Neural progenitor cell (in vitro differentiated cells): Measurements from ENCODE around the gene TFCP2L1. TPM values are rescaled to one million over a fixed set of nuclear protein-coding genes. Genes with fewer than 3 reads are reported as not detected.

Experiments
- DNase-seq: peaks from one replicate; pipeline ENCODE4 v3.0.0-alpha.2; 2016; ENCODE audit warnings: low spot score
- H2AFZ ChIP-seq: fragments of 200-600 bp; sonication (generic); replicated peaks from 2 replicates; pipeline ENCODE4 v1.6.1; 2016; ENCODE audit warnings: antibody characterized with exemption
- H3F3A ChIP-seq: fragments of 200-600 bp; sonication (generic); 2 replicates; pipeline ENCODE4 v1.6.1; 2016; ENCODE audit warnings: antibody characterized with exemption, low read depth
- H3K27ac ChIP-seq: fragments of 200-600 bp; sonication (generic); 2 replicates; pipeline ENCODE4 v1.5.1; 2016; ENCODE audit warnings: mild to moderate bottlenecking
- H3K27me3 ChIP-seq: fragments of 200-600 bp; sonication (generic); 2 replicates; pipeline ENCODE4 v1.6.1; 2016; ENCODE audit warnings: mild to moderate bottlenecking, moderate library complexity
- H3K36me3 ChIP-seq: fragments of 200-600 bp; sonication (generic); 2 replicates; pipeline ENCODE4 v1.5.1; 2016
- H3K4me1 ChIP-seq: fragments of 200-600 bp; sonication (generic); 2 replicates; pipeline ENCODE4 v1.6.1; 2016; ENCODE audit warnings: mixed run types
- H3K4me2 ChIP-seq: fragments of 200-600 bp; sonication (generic); 2 replicates; pipeline ENCODE4 v1.6.1; 2016
- H3K4me3 ChIP-seq: fragments of 200-600 bp; sonication (generic); 2 replicates; pipeline ENCODE4 v1.5.1; 2016
- H3K79me2 ChIP-seq: fragments of 200-600 bp; sonication (generic); 2 replicates; pipeline ENCODE4 v1.6.1; 2016; ENCODE audit warnings: low read depth
- H3K9ac ChIP-seq: fragments of 200-600 bp; sonication (generic); 2 replicates; pipeline ENCODE4 v1.6.1; 2016
- H3K9me3 ChIP-seq: fragments of 200-600 bp; sonication (generic); 2 replicates; pipeline ENCODE4 v1.5.1; 2016; ENCODE audit warnings: low read depth
- H4K20me1 ChIP-seq: fragments of 200-600 bp; sonication (generic); 2 replicates; pipeline ENCODE4 v1.6.1; 2016; ENCODE audit warnings: low read depth
- H3K27ac Mint-ChIP-seq: 3 replicates; pipeline ENCODE4 v1.8.0; 2021; ENCODE audit warnings: mixed read lengths
- H3K27me3 Mint-ChIP-seq: 2 replicates; pipeline ENCODE4 v1.8.0; 2022; ENCODE audit warnings: low read depth, mild to moderate bottlenecking, inconsistent platforms, moderate library complexity, mixed read lengths; ENCODE audit not compliant: insufficient read depth
- H3K36me3 Mint-ChIP-seq: 3 replicates; pipeline ENCODE4 v1.8.0; 2021; ENCODE audit warnings: mixed read lengths
- H3K4me1 Mint-ChIP-seq: 3 replicates; pipeline ENCODE4 v1.8.0; 2021; ENCODE audit warnings: mixed read lengths
- H3K4me3 Mint-ChIP-seq: 3 replicates; pipeline ENCODE4 v1.8.0; 2021; ENCODE audit warnings: mild to moderate bottlenecking, moderate library complexity, mixed read lengths
- H3K9me3 Mint-ChIP-seq: 3 replicates; pipeline ENCODE4 v1.8.0; 2020; ENCODE audit warnings: mixed read lengths
- CTCF ChIP-seq: fragments of 200-600 bp; sonication (generic); IDR thresholded peaks from 2 replicates; pipeline ENCODE4 v1.5.1; 2017; ENCODE audit warnings: antibody characterized with exemption, mild to moderate bottlenecking
- EZH2 ChIP-seq: fragments of 200-600 bp; sonication (generic); IDR thresholded peaks from 2 replicates; pipeline ENCODE4 v1.6.1; 2017; ENCODE audit warnings: antibody characterized with exemption, mild to moderate bottlenecking, moderate library complexity
- EZH2phosphoT487 ChIP-seq: fragments of 200-600 bp; sonication (generic); IDR thresholded peaks from 2 replicates; pipeline ENCODE4 v1.6.1; 2017; ENCODE audit warnings: antibody characterized with exemption
- total RNA-seq: library from RNA; depleted of rRNA; stranded (reverse); fragments of >200 nt; gene quantifications from 2 replicates; pipeline ENCODE4 v1.2.3, GENCODE V29; 2015; ENCODE audit warnings: low replicate concordance

The TFCP2L1 gene
- total RNA-seq, 1 donor from 2014 or later, result 0.04 TPM

- Mint-ChIP-seq H3K27ac (no peak overlapping the region), H3K36me3 (no peaks in the 10 kb centered on the region), H3K27me3 (peaks cover 31% of the 10 kb centered on the region), H3K9me3 (no peaks in the 10 kb centered on the region), H3K4me1 (peaks cover 11% of the 10 kb centered on the region), H3K4me3 (no peak overlapping the region)
- Histone ChIP-seq H3F3A (no peaks in the 10 kb centered on the region), H3K9me3 (no peaks in the 10 kb centered on the region), H3K4me3 (no peak overlapping the region), H3K36me3 (no peaks in the 10 kb centered on the region), H4K20me1 (no peaks in the 10 kb centered on the region), H3K27ac (no peak overlapping the region), H3K9ac (no peak overlapping the region), H3K27me3 (peaks cover 40% of the 10 kb centered on the region), H3K4me1 (no peaks in the 10 kb centered on the region), H3K4me2 (no peak overlapping the region), H3K79me2 (no peaks in the 10 kb centered on the region), H2AFZ (no peak overlapping the region)
- TF ChIP-seq EZH2 (no peak), EZH2phosphoT487 (no peak), CTCF (no peak)
- no peak for DNase-seq
Observed at GRCh38 chr2:121288454-121289231, 3.6 kb upstream of the TFCP2L1 start.

- Mint-ChIP-seq H3K27ac (no peak overlapping the region), H3K4me1 (peaks cover 11% of the 10 kb centered on the region), H3K27me3 (peaks cover 38% of the 10 kb centered on the region), H3K36me3 (no peaks in the 10 kb centered on the region), H3K4me3 (no peak overlapping the region), H3K9me3 (no peaks in the 10 kb centered on the region)
- Histone ChIP-seq H3K9me3 (no peaks in the 10 kb centered on the region), H3K36me3 (no peaks in the 10 kb centered on the region), H3K27ac (no peak overlapping the region), H3K4me2 (no peak overlapping the region), H4K20me1 (no peaks in the 10 kb centered on the region), H3K9ac (no peak overlapping the region), H3K4me1 (no peaks in the 10 kb centered on the region), H2AFZ (no peak overlapping the region), H3F3A (no peaks in the 10 kb centered on the region), H3K4me3 (no peak overlapping the region), H3K79me2 (no peaks in the 10 kb centered on the region), H3K27me3 (peaks cover 47% of the 10 kb centered on the region)
- no peak for DNase-seq
- TF ChIP-seq CTCF (no peak), EZH2 (no peak), EZH2phosphoT487 (no peak)
Observed at GRCh38 chr2:121287956-121288355, 3.0 kb upstream of the TFCP2L1 start.

DNA sequence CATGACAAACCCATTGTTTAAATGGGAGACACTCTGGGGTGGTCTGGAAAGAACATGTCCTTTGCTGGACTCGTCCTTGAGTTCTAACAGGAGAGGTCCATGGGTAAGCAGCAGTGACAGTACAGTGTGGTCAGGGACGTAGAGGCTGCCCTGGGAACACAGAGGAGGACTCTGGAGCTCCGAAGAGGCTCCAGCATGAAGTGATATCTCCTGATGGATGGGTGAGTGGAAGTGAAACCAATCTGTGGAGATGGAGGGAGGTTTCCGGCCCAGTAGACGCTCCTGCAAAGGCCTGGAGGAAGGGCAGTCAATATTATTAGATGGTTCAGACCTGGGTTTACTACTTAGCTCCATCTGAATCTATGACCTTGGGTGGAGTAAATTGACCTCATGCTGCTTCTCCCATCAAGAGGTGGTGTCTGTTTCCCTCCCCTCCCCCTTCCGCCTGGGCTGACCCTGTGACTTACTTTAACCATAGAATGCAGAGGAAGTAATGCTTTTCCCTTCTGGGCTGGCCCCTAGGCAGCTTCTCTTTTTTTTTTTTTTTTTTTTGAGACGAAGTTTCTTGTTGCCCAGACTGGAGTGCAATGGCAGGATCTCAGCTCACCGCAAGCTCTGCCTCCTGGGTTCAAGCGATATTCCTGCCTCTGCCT, 2.3 kb upstream of the TFCP2L1 start:
- DNase-seq, result no peak
- TF ChIP-seq EZH2phosphoT487, result no peak
- no peak for TF ChIP-seq CTCF
- no peaks in the 10 kb centered on the region for H3K36me3 ChIP-seq
- no peaks in the 10 kb centered on the region for H3K9me3 ChIP-seq
- Mint-ChIP-seq H3K9me3 (peaks cover 3% of the 10 kb centered on the region), H3K27me3 (peaks cover 43% of the 10 kb centered on the region), H3K27ac (no peak overlapping the region), H3K4me3 (no peak overlapping the region), H3K36me3 (no peaks in the 10 kb centered on the region), H3K4me1 (peaks cover 11% of the 10 kb centered on the region)
- H2AFZ ChIP-seq, result no peak overlapping the region
- no peaks in the 10 kb centered on the region for H3F3A ChIP-seq
- H3K4me1 ChIP-seq, result no peaks in the 10 kb centered on the region
- H3K27me3 ChIP-seq, result peaks cover 53% of the 10 kb centered on the region
- no peak overlapping the region for H3K9ac ChIP-seq
- H3K4me3 ChIP-seq, result no peak overlapping the region
- no peaks in the 10 kb centered on the region for H4K20me1 ChIP-seq
- no peak overlapping the region for H3K4me2 ChIP-seq
- H3K79me2 ChIP-seq, result no peaks in the 10 kb centered on the region
- H3K27ac ChIP-seq, result no peak overlapping the region
